Endodermal cell (in vitro differentiated cells): ENCODE results near the gene LCN2. TPM values are rescaled to one million over a fixed set of nuclear protein-coding genes. Genes with fewer than 3 reads are reported as not detected.

Source experiments
- DNase-seq: peaks from one replicate; pipeline ENCODE4 v3.0.0-alpha.2; 2017
- H3K27ac ChIP-seq: 2 replicates; pipeline ENCODE4 v1.5.1; 2013; ENCODE audit warnings: mild to moderate bottlenecking, low read depth, low read length, moderate library complexity
- H3K27me3 ChIP-seq: 2 replicates; pipeline ENCODE4 v1.6.1; 2013; ENCODE audit warnings: mild to moderate bottlenecking, low read length, moderate library complexity; ENCODE audit not compliant: insufficient read depth, control insufficient read depth, poor library complexity, severe bottlenecking
- H3K36me3 ChIP-seq: 2 replicates; pipeline ENCODE4 v1.7.0; 2013; ENCODE audit warnings: mild to moderate bottlenecking, low read length, moderate library complexity; ENCODE audit not compliant: control insufficient read depth, insufficient read depth
- H3K4me1 ChIP-seq: one replicate; pipeline ENCODE4 v1.7.0; 2013; ENCODE audit warnings: low read length; ENCODE audit not compliant: control insufficient read depth, insufficient read depth
- H3K4me3 ChIP-seq: 2 replicates; pipeline ENCODE4 v1.5.1; 2013; ENCODE audit warnings: mild to moderate bottlenecking, low read length, moderate library complexity
- H3K9ac ChIP-seq: 2 replicates; pipeline ENCODE4 v1.6.1; 2013; ENCODE audit warnings: mild to moderate bottlenecking, low read length, moderate library complexity; ENCODE audit not compliant: poor library complexity, severe bottlenecking; ENCODE audit errors: extremely low read depth
- H3K9me3 ChIP-seq: 2 replicates; pipeline ENCODE4 v1.6.1; 2013; ENCODE audit warnings: mild to moderate bottlenecking, low read length, moderate library complexity; ENCODE audit not compliant: control insufficient read depth
- H3K27ac Mint-ChIP-seq: 2 replicates; pipeline ENCODE4 v1.8.0; 2020; ENCODE audit warnings: mixed read lengths
- H3K27me3 Mint-ChIP-seq: 2 replicates; pipeline ENCODE4 v1.8.0; 2021; ENCODE audit warnings: mild to moderate bottlenecking, mixed read lengths; ENCODE audit not compliant: insufficient read depth
- H3K36me3 Mint-ChIP-seq: 2 replicates; pipeline ENCODE4 v1.8.0; 2020; ENCODE audit warnings: low read depth, mixed read lengths
- H3K4me1 Mint-ChIP-seq: 2 replicates; pipeline ENCODE4 v1.8.0; 2020; ENCODE audit warnings: mixed read lengths
- H3K4me3 Mint-ChIP-seq: 2 replicates; pipeline ENCODE4 v1.8.0; 2020; ENCODE audit warnings: mild to moderate bottlenecking, moderate library complexity, mixed read lengths
- H3K9me3 Mint-ChIP-seq: 2 replicates; pipeline ENCODE4 v1.8.0; 2020; ENCODE audit warnings: mild to moderate bottlenecking, mixed read lengths
- WGBS, 2 experiments: methylation state at CpG; one replicate each; pipeline versions ENCODE4 v1.1.5 to v1.1.7; 2013; ENCODE audit warnings: missing lambda C conversion rate in 2 of 2, mixed read lengths in 1 of 2; ENCODE audit not compliant: insufficient coverage in 1 of 2, insufficient read length in 1 of 2; 5-methylcytosine and 5-hydroxymethylcytosine counted together
- total RNA-seq, 2 donors: library from RNA; stranded (reverse); fragmentation: NEBNext Ultra II Directional in 1 of 2; extraction: Animal tissue kit (Norgen Biotek cat#: 25700) in 1 of 2; gene quantifications; 2 replicates in 1 of 2; 3 replicates in 1 of 2; pipeline ENCODE4 v1.2.1, GENCODE V29; 2021
- TF ChIP-seq, protein P1 (sequence below): fragments of 200-600 bp; sonication (generic); conservative IDR thresholded peaks from 2 replicates; pipeline ENCODE4 v1.5.0; 2021; ENCODE audit warnings: antibody characterized with exemption, mild to moderate bottlenecking

Gene LCN2
- total RNA-seq, 2 donors from 2014 or later = not detected

DNA sequence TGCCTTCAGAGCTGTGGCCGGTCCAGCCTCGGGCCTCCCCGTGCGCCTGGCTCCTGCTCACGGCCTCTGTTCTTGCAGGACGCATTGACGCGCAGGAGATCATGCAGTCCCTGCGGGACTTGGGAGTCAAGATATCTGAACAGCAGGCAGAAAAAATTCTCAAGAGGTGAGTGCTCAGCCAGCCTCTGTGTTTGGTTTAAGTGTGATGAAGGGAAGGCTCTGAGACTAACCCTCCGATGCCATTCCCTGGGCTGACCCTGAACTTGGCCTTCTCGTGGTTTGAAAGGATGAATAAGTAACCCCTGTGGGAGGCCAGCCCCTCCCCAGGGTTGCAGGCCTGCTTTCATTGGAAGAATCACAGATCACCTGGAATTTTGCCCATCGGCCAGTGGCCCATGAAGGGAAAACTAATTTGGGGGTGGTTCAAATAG, 48.0 kb upstream of the LCN2 start:
- H3K4me3 ChIP-seq = no peak overlapping the region
- H3K9ac ChIP-seq = no peak overlapping the region
- H3K4me1 ChIP-seq = peaks cover 26% of the 10 kb centered on the region
- Mint-ChIP-seq H3K4me1 (peaks cover 19% of the 10 kb centered on the region), H3K36me3 (peaks cover 33% of the 10 kb centered on the region), H3K27me3 (no peaks in the 10 kb centered on the region), H3K4me3 (no peak overlapping the region), H3K9me3 (no peaks in the 10 kb centered on the region), H3K27ac (peak overlapping the region; percentile 31)
- no peak overlapping the region for H3K27ac ChIP-seq
- TF ChIP-seq, protein P1, sequence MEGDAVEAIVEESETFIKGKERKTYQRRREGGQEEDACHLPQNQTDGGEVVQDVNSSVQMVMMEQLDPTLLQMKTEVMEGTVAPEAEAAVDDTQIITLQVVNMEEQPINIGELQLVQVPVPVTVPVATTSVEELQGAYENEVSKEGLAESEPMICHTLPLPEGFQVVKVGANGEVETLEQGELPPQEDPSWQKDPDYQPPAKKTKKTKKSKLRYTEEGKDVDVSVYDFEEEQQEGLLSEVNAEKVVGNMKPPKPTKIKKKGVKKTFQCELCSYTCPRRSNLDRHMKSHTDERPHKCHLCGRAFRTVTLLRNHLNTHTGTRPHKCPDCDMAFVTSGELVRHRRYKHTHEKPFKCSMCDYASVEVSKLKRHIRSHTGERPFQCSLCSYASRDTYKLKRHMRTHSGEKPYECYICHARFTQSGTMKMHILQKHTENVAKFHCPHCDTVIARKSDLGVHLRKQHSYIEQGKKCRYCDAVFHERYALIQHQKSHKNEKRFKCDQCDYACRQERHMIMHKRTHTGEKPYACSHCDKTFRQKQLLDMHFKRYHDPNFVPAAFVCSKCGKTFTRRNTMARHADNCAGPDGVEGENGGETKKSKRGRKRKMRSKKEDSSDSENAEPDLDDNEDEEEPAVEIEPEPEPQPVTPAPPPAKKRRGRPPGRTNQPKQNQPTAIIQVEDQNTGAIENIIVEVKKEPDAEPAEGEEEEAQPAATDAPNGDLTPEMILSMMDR = no peak
- H3K27me3 ChIP-seq = no peaks in the 10 kb centered on the region
- no peak for DNase-seq
- H3K9me3 ChIP-seq = no peaks in the 10 kb centered on the region
- peaks cover 49% of the 10 kb centered on the region for H3K36me3 ChIP-seq
- 88 to 91% methylated on average over 12 of the region's 12 CpGs for WGBS, 2 experiments

DNA sequence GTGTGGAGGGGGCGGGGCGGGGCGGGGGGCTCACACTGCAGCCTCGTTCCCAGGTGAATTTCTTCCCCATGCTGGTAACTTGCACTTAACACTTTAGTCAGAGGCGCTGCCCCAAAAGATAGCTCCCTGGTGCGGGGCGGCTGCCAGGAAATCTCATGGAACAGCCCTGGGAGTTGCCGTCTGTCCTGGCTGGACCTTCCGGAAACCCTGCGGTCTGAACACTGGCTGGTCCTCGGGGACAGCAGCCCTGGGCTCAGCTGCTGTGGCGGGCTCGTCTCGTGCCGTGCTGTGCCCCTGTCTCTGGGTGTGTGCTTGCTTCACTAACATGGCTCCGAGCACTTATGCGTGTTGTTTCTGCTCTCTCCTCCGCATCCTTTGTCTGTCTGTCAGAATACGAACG, 47.6 kb upstream of the LCN2 start:
- Histone ChIP-seq H3K4me1 (peaks cover 26% of the 10 kb centered on the region), H3K4me3 (no peak overlapping the region), H3K27me3 (no peaks in the 10 kb centered on the region), H3K9me3 (no peaks in the 10 kb centered on the region), H3K9ac (no peak overlapping the region), H3K36me3 (peaks cover 50% of the 10 kb centered on the region), H3K27ac (peak overlapping the region; percentile 66)
- H3K9me3 Mint-ChIP-seq = no peaks in the 10 kb centered on the region
- H3K27ac Mint-ChIP-seq = peak overlapping the region; percentile 33
- DNase-seq = no peak
- TF ChIP-seq, protein P1 = no peak
- peaks cover 19% of the 10 kb centered on the region for H3K4me1 Mint-ChIP-seq
- WGBS, 2 experiments = 93 to 94% methylated on average over 18 to 20 of the region's 20 CpGs
- peaks cover 37% of the 10 kb centered on the region for H3K36me3 Mint-ChIP-seq
- H3K27me3 Mint-ChIP-seq = no peaks in the 10 kb centered on the region
- H3K4me3 Mint-ChIP-seq = no peak overlapping the region

DNA sequence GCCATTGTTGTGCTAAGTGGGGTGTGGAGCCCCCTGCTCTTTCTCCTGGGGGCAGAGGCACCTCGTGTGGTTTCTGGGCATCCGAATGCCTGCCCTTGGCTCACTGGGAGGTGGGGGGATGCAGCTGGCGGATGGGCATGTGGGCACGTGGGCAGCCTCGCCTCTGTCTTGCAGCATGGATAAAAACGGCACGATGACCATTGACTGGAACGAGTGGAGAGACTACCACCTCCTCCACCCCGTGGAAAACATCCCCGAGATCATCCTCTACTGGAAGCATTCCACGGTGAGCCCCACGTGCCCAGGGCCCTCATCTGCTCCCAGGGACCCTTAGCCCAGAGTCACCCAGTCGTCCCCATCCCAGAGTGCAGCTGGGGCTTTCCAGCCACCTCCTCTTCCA, 47.1 kb upstream of the LCN2 start:
- Mint-ChIP-seq H3K27me3 (no peaks in the 10 kb centered on the region), H3K36me3 (peaks cover 42% of the 10 kb centered on the region), H3K4me1 (peaks cover 19% of the 10 kb centered on the region), H3K4me3 (no peak overlapping the region), H3K27ac (peak overlapping the region; percentile 33), H3K9me3 (no peaks in the 10 kb centered on the region)
- Histone ChIP-seq H3K9me3 (no peaks in the 10 kb centered on the region), H3K36me3 (peaks cover 50% of the 10 kb centered on the region), H3K4me3 (no peak overlapping the region), H3K27ac (peak overlapping the region; percentile 66), H3K27me3 (no peaks in the 10 kb centered on the region), H3K4me1 (peaks cover 26% of the 10 kb centered on the region), H3K9ac (no peak overlapping the region)
- TF ChIP-seq, protein P1 = no peak
- no peak for DNase-seq
- WGBS, 2 experiments = 95 to 96% methylated on average over 10 to 13 of the region's 13 CpGs
